Heart left ventricle (tissue), 16 donors: Measurements from ENCODE around the gene ARPP21. TPM values are rescaled to one million over a fixed set of nuclear protein-coding genes. Genes with fewer than 3 reads are reported as not detected.

ENCODE experiments used
- ATAC-seq, 4 donors: fragments of 200-7000 bp; cut with Tn5 transposase; one replicate each; pipeline ENCODE4 v1.9.1; 2020 to 2022; ENCODE audit warnings: moderate library complexity in 4 of 4, mild to moderate bottlenecking in 3 of 4, moderate number of reproducible peaks in 1 of 4
- DNase-seq, 5 donors: peaks; one replicate each; pipeline ENCODE4 v3.0.0-alpha.2; 2020
- H3K27ac ChIP-seq, 12 donors: fragments of 200-600 bp; sonication (generic) in 4 of 12; one replicate each; pipeline versions ENCODE4 v1.5.0 to v1.8.0; 2016 to 2022; ENCODE audit warnings: mild to moderate bottlenecking in 2 of 12
- H3K27me3 ChIP-seq, 9 donors: fragments of 200-600 bp; sonication (generic) in 2 of 9; one replicate each; pipeline versions ENCODE4 v1.5.1 to v1.8.0; 2016 to 2022; ENCODE audit warnings: mild to moderate bottlenecking in 3 of 9
- H3K36me3 ChIP-seq, 9 donors: fragments of 200-600 bp; sonication (generic) in 2 of 9; one replicate each; pipeline versions ENCODE4 v1.5.0 to v1.8.0; 2018 to 2022; ENCODE audit warnings: mild to moderate bottlenecking in 2 of 9
- H3K4me1 ChIP-seq, 12 donors: fragments of 200-600 bp; sonication (generic) in 4 of 12; one replicate each; pipeline versions ENCODE4 v1.5.0 to v1.8.0; 2016 to 2022; ENCODE audit warnings: mild to moderate bottlenecking in 3 of 12
- H3K4me3 ChIP-seq, 12 donors: fragments of 200-600 bp; sonication (generic) in 4 of 12; one replicate each; pipeline versions ENCODE4 v1.5.0 to v1.8.0; 2017 to 2022; ENCODE audit warnings: mild to moderate bottlenecking in 9 of 12, moderate library complexity in 4 of 12
- H3K9me3 ChIP-seq, 12 donors: fragments of 200-600 bp; sonication (generic) in 4 of 12; one replicate each; pipeline versions ENCODE4 v1.5.0 to v1.8.0; 2016 to 2022; ENCODE audit warnings: mild to moderate bottlenecking in 1 of 12
- CTCF ChIP-seq, 12 donors: fragments of 200-600 bp; sonication (generic) in 4 of 12; IDR thresholded peaks; one replicate each; pipeline versions ENCODE4 v1.5.0 to v1.8.0; 2018 to 2022; ENCODE audit warnings: antibody characterized with exemption in 12 of 12, mild to moderate bottlenecking in 5 of 12
- POLR2A ChIP-seq, 2 donors: fragments of 450-650 bp; IDR thresholded peaks; one replicate each; pipeline ENCODE4 v1.6.1; 2017; ENCODE audit warnings: antibody characterized with exemption in 2 of 2, mild to moderate bottlenecking in 2 of 2, moderate library complexity in 2 of 2
- WGBS, 4 donors: extraction: QIAGEN DNeasy Blood & Tissue Kit in 2 of 4; methylation state at CpG; one replicate each; pipeline versions ENCODE4 v1.1.5 to v1.1.7; 2013 to 2018; 5-methylcytosine and 5-hydroxymethylcytosine counted together
- intact Hi-C, 10 donors: fragments of 100-400 bp; cut with DNase I; formaldehyde crosslinking; loops; one replicate each; pipeline versions ENCODE4 v1.11.1 to v1.14.2; 2022
- polyA plus RNA-seq, 2 donors: library from polyadenylated mRNA; stranded (reverse); fragments of 200-250 nt; gene quantifications; one replicate each; pipeline ENCODE4 v1.2.3, GENCODE V29; 2013
- total RNA-seq, 9 donors: library from RNA; depleted of rRNA in 2 of 9; stranded (reverse); fragments of >200 nt in 2 of 9; fragmentation: NEBNext Ultra II Directional in 3 of 9; extraction: Animal tissue kit (Norgen Biotek cat#: 25700) in 3 of 9; gene quantifications; one replicate each; pipeline versions ENCODE4 v1.1.0 to v1.2.4, GENCODE V29; 2016 to 2023
- donor health status: ischemic (EF 13 %, LVEDD 7.1; RV severe dilation, severe dysfunction).
- donor health status: healthy with polysubstance abuse.
- donor health status: DM: no; HTN: yes; CAD: no.
- donor health status: DM: no; HTN: no; CAD: no.
- donor health status: ischemic (EF 25% LVEDD 6.9; RV normal size, moderate dysfunction).
- donor health status: ischemic (EF 25% LVEDD 5.7; RV mildly dilated, moderate dysfunction).
- donor health status: healthy.
- donor health status: DM: yes; HTN: yes; CAD: no.
- donor health status: ischemic (EF 35%, LVEDD 5.7; RV mildly dilated, moderate dysfunction).
- donor health status: nonischemic (EF 11% LVEDD 7.7; RV severe dilation, severe dysfunction).
- donor health status: DM: yes; HTN: yes; CAD: no.
- donor health status: PGD.
- donor health status: ischemic (EF 29% LVEDD 5.4; RV normal size, mild dysfunction).
- donor health status: nonischemic (EF 23%, LVEDD 6.1; RV moderate dilation, normal function).

The ARPP21 gene
- total and polyA plus RNA-seq, 11 donors = 0.01 to 0.98 TPM; not detected in 9

- DNase-seq (no peak), ATAC-seq (no peak)
- Histone ChIP-seq H3K27ac (no peak overlapping the region), H3K36me3 (no peaks in the 10 kb centered on the region), H3K4me3 (no peak overlapping the region), H3K9me3 (no peaks in the 10 kb centered on the region), H3K27me3 (no peaks in the 10 kb centered on the region), H3K4me1 (no peaks in the 10 kb centered on the region)
- whole genome bisulfite sequencing, 4 donors = 81 to 84% (median 83%) methylated on average over 8 of the region's 8 CpGs
- intact Hi-C loops = no loop called here
- no peak for TF ChIP-seq CTCF (IDR thresholded peaks at IDR 0.05)
- no peak for TF ChIP-seq POLR2A (IDR thresholded peaks at IDR 0.05)
Observed at GRCh38 chr3:35708394-35709271, 69.3 kb downstream of the ARPP21 start.

GRCh38 chr3:35709691-35710090 lies 70.4 kb downstream of the ARPP21 start:
- whole genome bisulfite sequencing, 4 donors = 85 to 90% (median 87%) methylated on average over 3 of the region's 3 CpGs
- H3K36me3 ChIP-seq = no peaks in the 10 kb centered on the region

GRCh38 chr3:35710554-35710953 lies 71.2 kb downstream of the ARPP21 start:
- 48 to 77% (median 68%) methylated on average over 1 of the region's 1 CpG for WGBS, 4 donors
- intact Hi-C loops = no loop called here
- H3K4me3 ChIP-seq = no peak overlapping the region
- no peak overlapping the region for H3K27ac ChIP-seq
- no peaks in the 10 kb centered on the region for H3K36me3 ChIP-seq
- H3K27me3 ChIP-seq = no peaks in the 10 kb centered on the region
- no peaks in the 10 kb centered on the region for H3K4me1 ChIP-seq
- no peaks in the 10 kb centered on the region for H3K9me3 ChIP-seq
- ATAC-seq = no peak
- TF ChIP-seq POLR2A (IDR thresholded peaks at IDR 0.05) (no peak), CTCF (IDR thresholded peaks at IDR 0.05) (no peak)
- no peak for DNase-seq

More at GRCh38 chr3:35709691-35710090, 70.4 kb downstream of the ARPP21 start:
- ATAC-seq (no peak), DNase-seq (no peak)
- H3K9me3 ChIP-seq = no peaks in the 10 kb centered on the region
- H3K27me3 ChIP-seq = no peaks in the 10 kb centered on the region
- no peak overlapping the region for H3K27ac ChIP-seq
- intact Hi-C loops = no loop called here
- no peaks in the 10 kb centered on the region for H3K4me1 ChIP-seq
- TF ChIP-seq CTCF (IDR thresholded peaks at IDR 0.05) (no peak), POLR2A (IDR thresholded peaks at IDR 0.05) (no peak)
- H3K4me3 ChIP-seq = no peak overlapping the region

GRCh38 chr3:35718921-35719320 lies 79.6 kb downstream of the ARPP21 start:
- WGBS, 4 donors = 86 to 99% (median 94%) methylated on average over 1 of the region's 1 CpG
- TF ChIP-seq CTCF (IDR thresholded peaks at IDR 0.05) (no peak), POLR2A (IDR thresholded peaks at IDR 0.05) (no peak)
- Histone ChIP-seq H3K4me1 (no peaks in the 10 kb centered on the region), H3K27ac (no peak overlapping the region), H3K9me3 (no peaks in the 10 kb centered on the region), H3K36me3 (no peaks in the 10 kb centered on the region), H3K27me3 (peaks cover 0 to 3% (median 0%) of the 10 kb centered on the region in 9 donors), H3K4me3 (no peak overlapping the region)
- ATAC-seq (no peak), DNase-seq (no peak)
- intact Hi-C loops = no loop called here
